Peyer's patch (tissue), 4 donors: ENCODE data around the gene PTPN4.

Experiments used
- POLR2A ChIP-seq, 2 donors: fragments of 450-650 bp; IDR thresholded peaks; one replicate each; pipeline ENCODE4 v1.5.1; 2017; ENCODE audit warnings: antibody characterized with exemption in 2 of 2, mild to moderate bottlenecking in 2 of 2, moderate library complexity in 2 of 2
- TF ChIP-seq, protein P1 (sequence below), 6 experiments: fragments of 450-650 bp in 4 of 6; fragments of 200-600 bp in 2 of 6; sonication (generic) in 1 of 6; IDR thresholded peaks; one replicate each; pipeline ENCODE4 v1.5.1; 2017 to 2019; ENCODE audit warnings: antibody characterized with exemption in 6 of 6, mild to moderate bottlenecking in 3 of 6, moderate library complexity in 1 of 6

DNA sequence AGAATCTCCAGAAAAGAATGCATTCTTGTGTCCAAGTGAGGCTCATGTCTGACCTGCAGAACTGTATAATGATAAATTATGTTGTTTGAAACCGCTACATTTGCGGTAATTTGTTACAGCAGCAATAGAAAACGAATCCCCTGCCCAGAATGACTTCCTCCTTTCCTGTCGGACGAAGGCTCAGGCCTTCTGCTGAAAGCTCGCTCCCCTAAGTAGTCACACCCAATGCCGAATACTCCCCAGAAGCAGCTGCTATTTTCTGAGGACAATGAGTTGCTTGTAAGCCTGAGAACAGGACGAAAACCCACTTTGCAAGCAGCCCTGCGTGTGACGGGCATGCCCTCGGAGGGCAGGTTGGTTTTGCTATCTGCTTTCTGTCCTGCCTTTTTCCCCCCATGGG is 27.7 kb upstream of the PTPN4 start:
- TF ChIP-seq, protein P1, sequence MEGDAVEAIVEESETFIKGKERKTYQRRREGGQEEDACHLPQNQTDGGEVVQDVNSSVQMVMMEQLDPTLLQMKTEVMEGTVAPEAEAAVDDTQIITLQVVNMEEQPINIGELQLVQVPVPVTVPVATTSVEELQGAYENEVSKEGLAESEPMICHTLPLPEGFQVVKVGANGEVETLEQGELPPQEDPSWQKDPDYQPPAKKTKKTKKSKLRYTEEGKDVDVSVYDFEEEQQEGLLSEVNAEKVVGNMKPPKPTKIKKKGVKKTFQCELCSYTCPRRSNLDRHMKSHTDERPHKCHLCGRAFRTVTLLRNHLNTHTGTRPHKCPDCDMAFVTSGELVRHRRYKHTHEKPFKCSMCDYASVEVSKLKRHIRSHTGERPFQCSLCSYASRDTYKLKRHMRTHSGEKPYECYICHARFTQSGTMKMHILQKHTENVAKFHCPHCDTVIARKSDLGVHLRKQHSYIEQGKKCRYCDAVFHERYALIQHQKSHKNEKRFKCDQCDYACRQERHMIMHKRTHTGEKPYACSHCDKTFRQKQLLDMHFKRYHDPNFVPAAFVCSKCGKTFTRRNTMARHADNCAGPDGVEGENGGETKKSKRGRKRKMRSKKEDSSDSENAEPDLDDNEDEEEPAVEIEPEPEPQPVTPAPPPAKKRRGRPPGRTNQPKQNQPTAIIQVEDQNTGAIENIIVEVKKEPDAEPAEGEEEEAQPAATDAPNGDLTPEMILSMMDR (IDR thresholded peaks at IDR 0.05) = no peak
- no peak for TF ChIP-seq POLR2A (IDR thresholded peaks at IDR 0.05)
